DND-41 (cell line): ENCODE results near the gene DMPK.

Experiments used
- EZH2 ChIP-seq: IDR thresholded peaks from 3 replicates; pipeline ENCODE4 v1.6.1; 2012; ENCODE audit warnings: borderline replicate concordance, low read depth, mild to moderate bottlenecking, moderate library complexity, low read length, inconsistent platforms; ENCODE audit not compliant: severe bottlenecking
- TF ChIP-seq, protein P1 (sequence below): IDR thresholded peaks from 2 replicates; pipeline ENCODE4 v1.5.1; 2012; ENCODE audit warnings: borderline replicate concordance, low read length, moderate library complexity, mild to moderate bottlenecking; ENCODE audit not compliant: poor library complexity, severe bottlenecking; ENCODE audit errors: extremely low read depth

DNA sequence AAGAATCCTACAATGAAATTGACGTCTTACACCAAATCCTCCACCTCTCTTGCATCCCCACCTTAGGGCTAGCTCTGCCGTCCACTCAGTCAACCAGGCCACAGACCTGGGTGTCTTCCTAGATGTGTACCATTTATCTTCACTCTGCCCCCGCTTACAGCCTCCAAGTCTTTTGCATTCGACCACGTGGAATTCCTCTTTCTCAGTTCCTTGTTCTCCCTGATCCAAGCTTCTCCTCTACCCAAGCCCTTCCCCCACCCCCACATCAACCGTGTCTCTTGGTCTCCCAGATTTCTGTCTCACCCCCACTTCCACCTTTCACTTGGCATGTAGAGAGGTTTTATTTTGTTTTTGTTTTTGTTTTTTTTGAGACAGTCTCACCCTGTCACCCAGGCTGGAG lies 11.6 kb upstream of the DMPK start:
- TF ChIP-seq, protein P1, sequence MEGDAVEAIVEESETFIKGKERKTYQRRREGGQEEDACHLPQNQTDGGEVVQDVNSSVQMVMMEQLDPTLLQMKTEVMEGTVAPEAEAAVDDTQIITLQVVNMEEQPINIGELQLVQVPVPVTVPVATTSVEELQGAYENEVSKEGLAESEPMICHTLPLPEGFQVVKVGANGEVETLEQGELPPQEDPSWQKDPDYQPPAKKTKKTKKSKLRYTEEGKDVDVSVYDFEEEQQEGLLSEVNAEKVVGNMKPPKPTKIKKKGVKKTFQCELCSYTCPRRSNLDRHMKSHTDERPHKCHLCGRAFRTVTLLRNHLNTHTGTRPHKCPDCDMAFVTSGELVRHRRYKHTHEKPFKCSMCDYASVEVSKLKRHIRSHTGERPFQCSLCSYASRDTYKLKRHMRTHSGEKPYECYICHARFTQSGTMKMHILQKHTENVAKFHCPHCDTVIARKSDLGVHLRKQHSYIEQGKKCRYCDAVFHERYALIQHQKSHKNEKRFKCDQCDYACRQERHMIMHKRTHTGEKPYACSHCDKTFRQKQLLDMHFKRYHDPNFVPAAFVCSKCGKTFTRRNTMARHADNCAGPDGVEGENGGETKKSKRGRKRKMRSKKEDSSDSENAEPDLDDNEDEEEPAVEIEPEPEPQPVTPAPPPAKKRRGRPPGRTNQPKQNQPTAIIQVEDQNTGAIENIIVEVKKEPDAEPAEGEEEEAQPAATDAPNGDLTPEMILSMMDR = no peak
- TF ChIP-seq EZH2 = no peak
